K562 (cell line): ENCODE measurements around the gene GOLGA2. TPM values are rescaled to one million over a fixed set of nuclear protein-coding genes. Genes with fewer than 3 reads are reported as not detected.

Experiments used
- ATAC-seq: fragments of 200-7000 bp; cut with Tn5 transposase; 3 replicates; pipeline ENCODE4 v1.9.1; 2020; ENCODE audit warnings: moderate library complexity
- BruUV-seq: library from RNA; stranded (reverse); fragments of 400-500 nt; replicated peaks from 2 replicates; lab custom pipeline; 2021; lab: Mats Ljungman, UMichigan
- CTCF ChIA-PET: fragments of 300-600 bp; formaldehyde crosslinking; extraction: SDS; loops from one replicate; lab custom pipeline; 2021; ENCODE audit warnings: low intra/inter-chr PET ratio; lab: Yijun Ruan, JAX
- POLR2A ChIA-PET: fragments of 300-600, 350-650 bp; sonication (Branson Sonifier 250); formaldehyde crosslinking; extraction: SDS; loops from one replicate; lab custom pipeline; 2021; ENCODE audit warnings: antibody characterized with exemption, inconsistent platforms; lab: Yijun Ruan, JAX
- DNase-seq, 4 experiments: peaks; one replicate each; pipeline versions ENCODE4 v3.0.0 to v3.0.0-alpha.2; 2011 to 2018; ENCODE audit warnings: low spot score in 3 of 4, mixed read lengths in 3 of 4; ENCODE audit errors: extremely low read depth in 1 of 4
- FAIRE-seq: peaks from 2 replicates; lab custom pipeline; 2011; peaks lifted over from hg19 to GRCh38; lab: Jason Lieb, UNC
- H2AFZ ChIP-seq: 2 replicates; pipeline ENCODE4 v1.6.0; 2011; ENCODE audit warnings: low read depth, low read length, control low read depth, inconsistent platforms
- H3K27ac ChIP-seq: fragments of 200-600 bp; 3 replicates; pipeline ENCODE4 v1.8.0; 2011; ENCODE audit warnings: low read depth, mild to moderate bottlenecking, control low read depth, inconsistent platforms, low read length, moderate library complexity, mixed read lengths; ENCODE audit errors: extremely low read depth
- H3K27me3 ChIP-seq, 2 experiments: fragments of 300-600 bp in 1 of 2; 2 replicates in 1 of 2; 3 replicates in 1 of 2; pipeline versions ENCODE4 v1.6.0 to v1.8.0; 2011; ENCODE audit warnings: inconsistent platforms in 2 of 2, low read length in 2 of 2, mild to moderate bottlenecking in 1 of 2, mixed read lengths in 1 of 2, moderate library complexity in 1 of 2; ENCODE audit not compliant: control insufficient read depth in 2 of 2, insufficient read depth in 2 of 2
- H3K36me3 ChIP-seq: fragments of 300-600 bp; 3 replicates; pipeline ENCODE4 v1.8.0; 2011; ENCODE audit warnings: mild to moderate bottlenecking, low read length, inconsistent platforms; ENCODE audit not compliant: control insufficient read depth, insufficient read depth
- H3K4me1 ChIP-seq, 2 experiments: fragments of 200-600 bp in 1 of 2; replicated peaks in 1 of 2; 2 replicates in 1 of 2; 3 replicates in 1 of 2; pipeline versions ENCODE4 v1.5.1 to v1.8.0; 2011; ENCODE audit warnings: inconsistent platforms in 2 of 2, low read length in 2 of 2, mild to moderate bottlenecking in 1 of 2, mixed read lengths in 1 of 2, moderate library complexity in 1 of 2; ENCODE audit not compliant: control insufficient read depth in 2 of 2, insufficient read depth in 2 of 2
- H3K4me2 ChIP-seq: 2 replicates; pipeline ENCODE4 v1.6.1; 2011; ENCODE audit warnings: low read length, control low read depth, inconsistent platforms, mixed read lengths; ENCODE audit not compliant: insufficient read depth
- H3K4me3 ChIP-seq: fragments of 200-600 bp; sonication (generic), shearing (Covaris generic); 2 replicates; pipeline ENCODE4 v1.5.1; 2016; ENCODE audit warnings: control low read depth, inconsistent platforms
- H3K79me2 ChIP-seq: fragments of 200-600 bp; 3 replicates; pipeline ENCODE4 v1.8.0; 2011; ENCODE audit warnings: low read length, inconsistent platforms; ENCODE audit not compliant: control insufficient read depth, insufficient read depth
- H3K9ac ChIP-seq, 2 experiments: 2 replicates each; pipeline versions ENCODE4 v1.6.0 to v1.6.1; 2011; ENCODE audit warnings: low read depth in 2 of 2, low read length in 2 of 2, control low read depth in 1 of 2, inconsistent platforms in 1 of 2, mild to moderate bottlenecking in 1 of 2, mixed read lengths in 1 of 2; ENCODE audit not compliant: insufficient read depth in 1 of 2
- H3K9me1 ChIP-seq: one replicate; pipeline ENCODE4 v1.6.0; 2011; ENCODE audit warnings: inconsistent platforms, mild to moderate bottlenecking, low read length, moderate library complexity; ENCODE audit not compliant: control insufficient read depth, insufficient read depth
- H3K9me3 ChIP-seq: replicated peaks from 2 replicates; pipeline ENCODE4 v1.5.1; 2011; ENCODE audit warnings: low read depth, low read length, inconsistent platforms; ENCODE audit not compliant: control insufficient read depth, insufficient read depth
- H4K20me1 ChIP-seq: replicated peaks from 2 replicates; pipeline ENCODE4 v1.6.1; 2011; ENCODE audit warnings: low read length, inconsistent platforms, mixed read lengths; ENCODE audit not compliant: control insufficient read depth, insufficient read depth
- CBX5 ChIP-seq: IDR thresholded peaks from 2 replicates; pipeline ENCODE4 v1.6.1; 2014; ENCODE audit warnings: low read depth, borderline replicate concordance
- CTBP1 ChIP-seq: fragments of 450-650 bp; IDR thresholded peaks from 2 replicates; pipeline ENCODE4 v1.6.1; 2016; ENCODE audit warnings: borderline replicate concordance
- HDGF ChIP-seq: fragments of 450-650 bp; IDR thresholded peaks from 2 replicates; pipeline ENCODE4 v1.6.1; 2016
- HES1 ChIP-seq: fragments of 450-650 bp; IDR thresholded peaks from 2 replicates; pipeline ENCODE4 v1.6.1; 2016; ENCODE audit warnings: low read depth, mild to moderate bottlenecking, moderate library complexity
- KAT2B ChIP-seq: IDR thresholded peaks from one replicate; pipeline ENCODE4 v1.6.1; 2012; ENCODE audit warnings: low read depth, mild to moderate bottlenecking, control low read depth, inconsistent platforms, low read length, moderate library complexity
- LEF1 ChIP-seq: fragments of 450-650 bp; IDR thresholded peaks from 2 replicates; pipeline ENCODE4 v1.6.1; 2016; ENCODE audit warnings: mild to moderate bottlenecking
- MECOM ChIP-seq: fragments of 250-450 bp; sonication (Bioruptor Pico); IDR thresholded peaks from 2 replicates; pipeline ENCODE4 v1.8.0; 2022; ENCODE audit warnings: inconsistent platforms
- MYC ChIP-seq, 2 experiments: fragments of 250-450 bp in 1 of 2; sonication (Bioruptor Pico) in 1 of 2; IDR thresholded peaks; 2 replicates each; pipeline versions ENCODE4 v1.5.1 to v1.6.1; 2012 to 2021; ENCODE audit warnings: low read depth in 2 of 2, borderline replicate concordance in 1 of 2, improper control_type of control experiment in 1 of 2, low read length in 1 of 2, mild to moderate bottlenecking in 1 of 2, moderate library complexity in 1 of 2
- NEUROD1 ChIP-seq: fragments of 150-350 bp; IDR thresholded peaks from 2 replicates; pipeline ENCODE4 v1.6.1; 2014; ENCODE audit warnings: borderline replicate concordance, low read length, low read depth; ENCODE audit not compliant: partially characterized antibody
- RBM25 ChIP-seq: fragments of 200-400 bp; formaldehyde crosslinking; IDR thresholded peaks from 2 replicates; pipeline ENCODE4 v1.6.1; 2018; ENCODE audit warnings: low read length, low read depth, moderate library complexity; ENCODE audit not compliant: severe bottlenecking
- RCOR1 ChIP-seq, 2 experiments: IDR thresholded peaks; 2 replicates each; pipeline ENCODE4 v1.6.1; 2012; ENCODE audit warnings: low read depth in 2 of 2, low read length in 2 of 2, borderline replicate concordance in 1 of 2, improper control_type of control experiment in 1 of 2
- SMAD1 ChIP-seq: fragments of 150-350 bp; IDR thresholded peaks from 2 replicates; pipeline ENCODE4 v1.6.1; 2014; ENCODE audit warnings: low read length, low read depth; ENCODE audit not compliant: partially characterized antibody
- SMC3 ChIP-seq: conservative IDR thresholded peaks from 2 replicates; pipeline ENCODE4 v1.6.1; 2011; ENCODE audit warnings: low read depth, low read length, improper control_type of control experiment; ENCODE audit not compliant: insufficient read depth
- TBP ChIP-seq: optimal IDR thresholded peaks from 2 replicates; pipeline ENCODE3; 2011; ENCODE audit warnings: low read depth, low read length, improper control_type of control experiment
- TCF3 ChIP-seq: sonication (generic); formaldehyde crosslinking; IDR thresholded peaks from 2 replicates; pipeline ENCODE4 v1.4.0; 2020; ENCODE audit warnings: mild to moderate bottlenecking, missing genetic modification reagents
- ZBTB43 ChIP-seq: sonication (generic); formaldehyde crosslinking; IDR thresholded peaks from 2 replicates; pipeline ENCODE4 v1.8.0; 2023; ENCODE audit warnings: mild to moderate bottlenecking, missing genetic modification reagents
- ZFP36 ChIP-seq: fragments of 150-350 bp; IDR thresholded peaks from 2 replicates; pipeline ENCODE4 v1.6.1; 2018; ENCODE audit warnings: low read length, low read depth; ENCODE audit not compliant: partially characterized antibody
- ZNF184 ChIP-seq: sonication (generic); formaldehyde crosslinking; IDR thresholded peaks from 2 replicates; pipeline ENCODE4 v1.5.0; 2020; ENCODE audit warnings: missing genetic modification reagents
- ZNF551 ChIP-seq: fragments of 250-450 bp; sonication (Bioruptor Pico); IDR thresholded peaks from 2 replicates; pipeline ENCODE4 v1.5.0; 2021; ENCODE audit warnings: mild to moderate bottlenecking, moderate library complexity
- ZNF589 ChIP-seq: fragments of 200-800 bp; sonication (Bioruptor generic); IDR thresholded peaks from 2 replicates; pipeline ENCODE4 v1.6.1; 2016; ENCODE audit warnings: low read depth, missing genetic modification characterization, missing compliant biosample characterization
- ZNF766 ChIP-seq: fragments of 200-800 bp; sonication (Bioruptor generic); conservative IDR thresholded peaks from 2 replicates; pipeline ENCODE4 v1.6.1; 2016; ENCODE audit warnings: missing genetic modification characterization, missing compliant biosample characterization
- ZNF780A ChIP-seq: fragments of 250-450 bp; sonication (Bioruptor Pico); IDR thresholded peaks from 2 replicates; pipeline ENCODE4 v1.5.0; 2021; ENCODE audit warnings: mild to moderate bottlenecking
- WGBS: fragments of 100-300 bp; shearing (Covaris generic); methylation state at CpG from one replicate; pipeline ENCODE4 v1.1.6; 2016; ENCODE audit warnings: low coverage, mixed read lengths; ENCODE audit not compliant: insufficient coverage; ENCODE audit errors: missing lambda C conversion rate; 5-methylcytosine and 5-hydroxymethylcytosine counted together
- in situ Hi-C: fragments of 300-500 bp; cut with MboI; formaldehyde crosslinking; loops from 4 replicates; pipeline ENCODE4 v1.15.0; 2018; ENCODE audit warnings: inconsistent platforms, mixed read lengths
- intact Hi-C: fragments of 100-400 bp; cut with micrococcal nuclease; formaldehyde crosslinking; loops from 2 replicates; pipeline ENCODE4 v1.14.2; 2022
- polyA plus RNA-seq, 8 experiments: library from polyadenylated mRNA; depleted of rRNA in 4 of 8; stranded (reverse) in 5 of 8; unstranded in 3 of 8; fragments of >200 nt; fragmentation: Nextera tagmentation in 2 of 8; fragmentation: Illumina TruSeq in 1 of 8; extraction: Ambion mirVana in 2 of 8; extraction: Trizol in 1 of 8; gene quantifications; 2 replicates each; pipeline versions ENCODE4 v1.2.1 to v1.2.3, GENCODE V29; 2011 to 2014; ENCODE audit warnings: inconsistent platforms in 1 of 8, missing spikeins in 1 of 8
- total RNA-seq, 7 experiments: library from RNA; depleted of rRNA in 6 of 7; stranded (reverse); fragments of >200 nt in 6 of 7; fragmentation: Illumina TruSeq in 2 of 7; extraction: Trizol in 2 of 7; gene quantifications; 2 replicates each; pipeline versions ENCODE4 v1.2.1 to v1.2.3, GENCODE V29; 2011 to 2021; ENCODE audit warnings: low replicate concordance in 1 of 7

Gene GOLGA2
- total and polyA plus RNA-seq, 9 of the 15 experiments (the other 6 are each of a cell fraction or from before 2014, with no cell fraction given), result 15.7 to 138 (median 76.0) TPM

GRCh38 chr9:128297221-128297773 lies 21.5 kb upstream of the GOLGA2 start:
- Histone ChIP-seq H3K9me1 (peaks cover 8% of the 10 kb centered on the region), H3K36me3 (no peaks in the 10 kb centered on the region), H3K79me2 (no peaks in the 10 kb centered on the region), H3K4me1 (peaks cover 38 to 42% of the 10 kb centered on the region in 2 experiments), H3K4me3 (no peak overlapping the region), H3K9me3 (no peaks in the 10 kb centered on the region), H3K27ac (peak overlapping the region; percentile 49), H3K27me3 (no peaks in the 10 kb centered on the region), H3K9ac (peak overlapping the region; percentile 17 to 73; a peak in 3 of 4 replicates), H4K20me1 (0 out of 2 replicates have a peak, but pooled peaks cover 4% of the 10 kb centered on the region), H3K4me2 (peak overlapping the region; percentile 47), H2AFZ (no peak overlapping the region)
- ChIA-PET CTCF (no interaction called here), POLR2A (interaction anchor here (0.7 to 4.3 kb wide), 14 partner anchors 8 to 98 kb away, joined by 3 to 38 read pairs (median 3); partner anchors contain the start of genes GOLGA2 and SWI5)
- FAIRE-seq, result no peak
- peak in 1 of 4 experiments; percentile 17 for DNase-seq
- WGBS, result 41% methylated on average over 2 of the region's 2 CpGs
- intact Hi-C loops, result loop anchor here (2.0 to 5.0 kb wide), 3 partner anchors 1390 to 1486 kb away; no protein-coding TSS in a partner anchor
- in situ Hi-C loops, result loop anchor here (25.0 kb wide), 1 partner anchor 1490 kb away; no protein-coding TSS in a partner anchor
- BruUV-seq, result no TSS peak
- ATAC-seq, result no peak
- no peak for TF ChIP-seq CTBP1
- peak; percentile 44 for TF ChIP-seq TBP
- TF ChIP-seq CBX5, result no peak
- no peak for TF ChIP-seq HDGF
- no peak for TF ChIP-seq TCF3 (CRISPR knock-in tag)
- no peak for TF ChIP-seq ZNF766 (CRISPR knock-in tag)
- TF ChIP-seq MECOM (CRISPR knock-in tag), result peak; percentile 62; the same call in 1 of the 2 replicates
- TF ChIP-seq ZNF551 (CRISPR knock-in tag), result peak; percentile 31; the same call in 1 of the 2 replicates
- TF ChIP-seq LEF1, result no peak
- peak; percentile 5 to 57; a peak in 2 of 4 replicates for TF ChIP-seq RCOR1 (IDR thresholded peaks at IDR 0.05; ENCODE audit: borderline replicate concordance in 1 of 2, low read depth in 2 of 2, low read length in 2 of 2)
- no peak; the same call in 1 of the 2 replicates for TF ChIP-seq MYC (IDR thresholded peaks at IDR 0.05; ENCODE audit: low read depth, low read length)
- 0 out of 2 replicates have a peak, but pooled peaks have one; percentile 1 for TF ChIP-seq MYC (CRISPR knock-in tag; IDR thresholded peaks at IDR 0.05; ENCODE audit: borderline replicate concordance, low read depth)
- no peak for TF ChIP-seq SMC3
- peak; percentile 97 for TF ChIP-seq RBM25
- TF ChIP-seq ZNF184 (CRISPR knock-in tag), result no peak
- TF ChIP-seq SMAD1, result no peak
- TF ChIP-seq KAT2B, result no peak
- TF ChIP-seq HES1, result no peak
- TF ChIP-seq ZFP36, result peak; percentile 96
- TF ChIP-seq ZNF780A (CRISPR knock-in tag), result peak; percentile 24; the same call in 1 of the 2 replicates
- no peak for TF ChIP-seq ZNF589 (CRISPR knock-in tag)
- peak; percentile 17 for TF ChIP-seq NEUROD1
- TF ChIP-seq ZBTB43 (CRISPR knock-in tag), result no peak
